GM06990 (cell line): ENCODE data around the gene SOX2.

ENCODE experiments used
- DNase-seq: peaks from one replicate; pipeline ENCODE4 v3.0.0-alpha.2; 2011; ENCODE audit not compliant: insufficient read length; ENCODE audit errors: extremely low read depth
- H3K27me3 ChIP-seq: replicated peaks from 2 replicates; pipeline ENCODE4 v1.6.0; 2011; ENCODE audit warnings: low read length; ENCODE audit not compliant: control insufficient read depth, insufficient read depth
- H3K36me3 ChIP-seq: 2 replicates; pipeline ENCODE4 v1.5.1; 2011; ENCODE audit warnings: low read length; ENCODE audit not compliant: control insufficient read depth, insufficient read depth
- H3K4me3 ChIP-seq: replicated peaks from 2 replicates; pipeline ENCODE4 v1.5.1; 2011; ENCODE audit warnings: low read depth, mild to moderate bottlenecking, control low read depth, low read length
- TF ChIP-seq, protein P1 (sequence below): IDR thresholded peaks from 2 replicates; pipeline ENCODE4 v1.5.1; 2011; ENCODE audit warnings: low read length, control low read depth, mild to moderate bottlenecking, inconsistent platforms; ENCODE audit not compliant: insufficient read depth, poor library complexity, severe bottlenecking

SOX2 gene

GRCh38 chr3:181703601-181704420 is 7.9 kb upstream of the SOX2 start:
- Histone ChIP-seq H3K4me3 (no peak overlapping the region), H3K27me3 (peaks cover 3% of the 10 kb centered on the region)
- DNase-seq, result no peak

DNA sequence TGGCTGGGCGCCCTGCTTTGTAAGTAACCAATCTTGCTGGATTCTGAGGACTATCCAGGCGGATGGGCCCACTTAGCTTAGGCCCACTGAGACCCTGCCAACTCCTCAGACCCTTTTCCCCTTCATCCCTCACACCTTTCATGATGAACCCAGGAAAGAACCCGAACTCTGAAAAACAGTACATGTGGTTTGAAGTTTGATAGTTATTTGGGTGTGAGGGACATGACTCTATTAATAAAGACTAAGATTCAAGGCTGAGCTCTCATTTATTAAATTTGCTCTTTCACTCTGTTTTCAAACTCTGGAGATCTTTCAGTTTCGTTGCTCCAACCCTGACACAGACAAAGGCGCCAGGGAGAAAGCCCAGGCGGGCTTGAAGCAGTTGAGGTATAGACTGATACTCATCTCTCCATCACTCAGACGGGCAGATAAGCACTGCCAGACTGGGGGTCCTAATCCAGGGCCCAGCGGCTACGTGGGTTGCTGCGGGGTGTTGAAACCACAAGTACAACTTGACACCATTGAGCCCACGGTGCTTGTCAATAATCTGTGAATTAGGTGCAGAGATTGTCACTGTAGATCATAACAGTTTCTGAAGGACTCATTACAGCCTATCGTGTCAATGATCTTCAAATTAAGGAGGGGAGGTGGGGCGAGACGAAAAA is 7.2 kb upstream of the SOX2 start:
- Histone ChIP-seq H3K27me3 (peaks cover 3% of the 10 kb centered on the region), H3K4me3 (no peak overlapping the region)

More at GRCh38 chr3:181703601-181704420, 7.9 kb upstream of the SOX2 start:
- TF ChIP-seq, protein P1, sequence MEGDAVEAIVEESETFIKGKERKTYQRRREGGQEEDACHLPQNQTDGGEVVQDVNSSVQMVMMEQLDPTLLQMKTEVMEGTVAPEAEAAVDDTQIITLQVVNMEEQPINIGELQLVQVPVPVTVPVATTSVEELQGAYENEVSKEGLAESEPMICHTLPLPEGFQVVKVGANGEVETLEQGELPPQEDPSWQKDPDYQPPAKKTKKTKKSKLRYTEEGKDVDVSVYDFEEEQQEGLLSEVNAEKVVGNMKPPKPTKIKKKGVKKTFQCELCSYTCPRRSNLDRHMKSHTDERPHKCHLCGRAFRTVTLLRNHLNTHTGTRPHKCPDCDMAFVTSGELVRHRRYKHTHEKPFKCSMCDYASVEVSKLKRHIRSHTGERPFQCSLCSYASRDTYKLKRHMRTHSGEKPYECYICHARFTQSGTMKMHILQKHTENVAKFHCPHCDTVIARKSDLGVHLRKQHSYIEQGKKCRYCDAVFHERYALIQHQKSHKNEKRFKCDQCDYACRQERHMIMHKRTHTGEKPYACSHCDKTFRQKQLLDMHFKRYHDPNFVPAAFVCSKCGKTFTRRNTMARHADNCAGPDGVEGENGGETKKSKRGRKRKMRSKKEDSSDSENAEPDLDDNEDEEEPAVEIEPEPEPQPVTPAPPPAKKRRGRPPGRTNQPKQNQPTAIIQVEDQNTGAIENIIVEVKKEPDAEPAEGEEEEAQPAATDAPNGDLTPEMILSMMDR, result no peak
- no peaks in the 10 kb centered on the region for H3K36me3 ChIP-seq

DNA sequence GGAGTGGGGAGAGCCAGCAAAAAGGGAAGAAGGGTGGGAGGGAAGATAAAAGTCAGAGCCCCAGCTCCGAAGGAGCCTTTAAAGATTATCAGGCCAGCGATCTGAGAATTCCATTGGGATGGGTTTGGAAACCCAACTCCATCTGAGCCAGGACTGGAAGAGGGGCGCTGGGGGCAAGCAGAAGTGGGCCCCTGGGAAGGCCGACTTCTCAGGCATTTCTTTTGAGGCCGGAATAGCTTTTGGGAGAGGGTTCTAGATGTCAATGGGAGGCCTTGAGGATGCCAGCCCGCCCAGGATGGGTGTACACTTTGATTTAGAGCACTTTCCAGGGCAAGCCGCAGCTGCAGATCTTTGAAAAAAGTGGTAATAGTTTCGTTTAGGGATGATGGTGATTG is 6.6 kb upstream of the SOX2 start:
- Histone ChIP-seq H3K27me3 (peaks cover 3% of the 10 kb centered on the region), H3K36me3 (no peaks in the 10 kb centered on the region), H3K4me3 (no peak overlapping the region)
- DNase-seq, result no peak
- TF ChIP-seq, protein P1, result no peak

More for the DNA sequence above, 7.2 kb upstream of the SOX2 start:
- no peak for DNase-seq
- TF ChIP-seq, protein P1, result no peak
- H3K36me3 ChIP-seq, result no peaks in the 10 kb centered on the region

- TF ChIP-seq, protein P1, result no peak
- peaks cover 9% of the 10 kb centered on the region for H3K27me3 ChIP-seq
- DNase-seq, result no peak
- H3K4me3 ChIP-seq, result no peak overlapping the region
- no peaks in the 10 kb centered on the region for H3K36me3 ChIP-seq
Measured at GRCh38 chr3:181707980-181708379, 3.7 kb upstream of the SOX2 start.

DNA sequence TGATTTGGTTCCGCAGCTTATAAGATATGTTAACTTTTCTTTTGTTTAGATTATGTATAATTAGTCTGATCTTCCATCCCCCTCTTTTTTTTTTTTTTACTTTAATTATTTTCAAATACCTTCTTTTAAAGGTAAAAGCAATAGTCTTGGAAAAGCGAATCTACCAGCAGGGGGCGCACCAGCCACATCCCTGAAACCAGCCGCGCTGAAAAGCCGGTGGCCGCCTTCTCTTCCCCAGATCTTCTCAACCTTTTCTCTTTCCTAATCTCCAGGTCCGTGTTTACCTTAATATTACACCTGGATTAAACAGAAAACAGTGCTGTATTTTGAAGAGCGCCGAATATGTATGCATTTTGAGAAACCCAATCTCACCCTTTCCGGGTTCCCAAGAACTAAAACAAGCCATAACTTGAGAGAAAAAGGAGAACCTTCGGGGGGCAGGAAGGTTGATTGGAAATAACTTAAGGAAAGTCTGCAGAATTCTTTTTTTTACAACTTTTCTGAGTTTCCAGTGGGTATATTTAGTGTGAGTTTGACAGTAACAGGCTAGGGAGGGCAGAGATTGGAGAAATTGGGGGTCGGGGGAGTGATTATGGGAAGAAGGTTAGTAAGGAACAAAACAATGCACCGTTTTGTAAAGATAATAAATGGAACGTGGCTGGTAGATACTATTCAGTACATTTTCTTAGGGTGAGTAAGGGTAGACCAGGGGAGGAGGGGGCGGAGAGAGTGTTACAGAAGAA is 2.0 kb upstream of the SOX2 start:
- H3K4me3 ChIP-seq, result no peak overlapping the region
- peaks cover 7% of the 10 kb centered on the region for H3K27me3 ChIP-seq
- no peaks in the 10 kb centered on the region for H3K36me3 ChIP-seq
- peak; percentile 59 for DNase-seq
- TF ChIP-seq, protein P1, result peak; percentile 65
